CD1c-positive myeloid dendritic cell (primary cell): Measurements from ENCODE around the gene SLC12A1.
"Not testable (repeated sequence)": the region's sequence is repeated elsewhere in the genome, so short reads cannot be mapped to it uniquely, and the experiment has no call there.

Experiments
- DNase-seq: peaks from one replicate; pipeline ENCODE4 v3.0.0-alpha.2; 2016; ENCODE audit errors: extremely low spot score

The SLC12A1 gene

DNA sequence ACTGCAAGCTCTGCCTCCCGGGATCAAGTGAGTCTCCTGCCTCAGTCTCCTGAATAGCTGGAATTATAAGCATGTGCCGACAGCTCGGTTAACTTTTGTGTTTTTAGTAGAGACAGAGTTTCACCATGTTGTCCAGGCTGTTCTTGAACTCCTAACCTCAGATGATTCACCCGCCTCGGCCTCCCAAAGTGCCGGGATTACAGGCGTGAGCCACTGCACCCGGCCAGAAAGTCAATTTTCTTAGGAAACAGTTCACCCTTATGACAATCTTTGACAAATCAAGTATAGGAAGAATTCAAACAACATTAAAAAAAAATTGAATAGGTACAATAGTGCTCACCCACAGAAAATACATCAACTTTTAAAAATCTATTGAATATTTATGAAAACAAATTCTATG lies 101.5 kb downstream of the SLC12A1 start:
- no peak for DNase-seq

GRCh38 chr15:48309740-48310139 lies 103.6 kb downstream of the SLC12A1 start:
- DNase-seq = no peak

DNA sequence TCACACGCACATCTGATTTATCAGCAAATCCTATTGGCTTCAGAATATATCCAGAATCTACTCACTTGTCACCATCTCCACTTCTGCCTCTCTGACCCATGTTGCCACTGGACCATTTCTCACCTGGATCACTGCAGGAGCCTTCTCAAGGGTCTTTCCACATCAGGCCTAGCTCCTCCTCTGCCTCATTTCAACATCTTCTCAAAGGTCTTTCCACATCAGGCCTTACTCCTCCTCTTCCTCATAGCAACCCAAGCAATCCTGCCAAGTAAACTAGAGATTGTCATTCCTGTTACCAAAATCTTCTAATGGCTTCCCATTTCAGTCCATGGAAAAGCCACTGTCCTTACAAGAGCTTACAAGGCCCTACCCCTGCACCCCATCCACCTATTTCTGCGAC lies 107.1 kb downstream of the SLC12A1 start:
- peak; percentile 21 for DNase-seq

GRCh38 chr15:48315041-48315440 lies 108.9 kb downstream of the SLC12A1 start:
- DNase-seq = no peak

GRCh38 chr15:48317221-48317620 lies 111.1 kb downstream of the SLC12A1 start:
- no peak for DNase-seq

DNA sequence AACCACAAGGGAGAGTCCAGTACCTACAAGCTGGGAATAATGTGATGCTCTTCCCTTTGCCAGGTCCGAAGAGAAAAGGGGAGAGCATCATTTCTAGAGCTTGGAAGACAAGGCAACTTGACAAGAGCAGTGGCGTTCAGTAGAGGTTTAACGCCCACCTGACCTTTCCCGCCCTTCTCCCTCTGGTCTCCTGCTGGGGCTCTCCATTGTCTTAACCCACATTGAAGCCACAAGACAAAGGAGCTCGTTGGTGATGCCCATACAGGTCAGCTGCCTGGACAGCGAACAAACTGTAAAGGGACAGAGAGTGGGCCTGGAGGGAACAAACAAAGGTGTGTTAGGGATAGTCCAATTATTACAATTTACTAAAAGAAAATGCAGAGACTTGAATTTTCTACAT lies 112.0 kb downstream of the SLC12A1 start:
- DNase-seq = no peak

- DNase-seq = no peak
Observed at GRCh38 chr15:48323294-48323693, 117.2 kb downstream of the SLC12A1 start.

GRCh38 chr15:48324949-48325348 lies 118.8 kb downstream of the SLC12A1 start:
- DNase-seq = no peak

- no peak for DNase-seq
Observed at GRCh38 chr15:48325400-48325799, 119.3 kb downstream of the SLC12A1 start.

- not testable (repeated sequence) for DNase-seq
Observed at GRCh38 chr15:48326180-48326579, 120.1 kb downstream of the SLC12A1 start.

GRCh38 chr15:48330105-48330785 lies 124.1 kb downstream of the SLC12A1 start:
- no peak for DNase-seq

- peak; percentile 84 for DNase-seq
Observed at GRCh38 chr15:48330855-48331795, 125.0 kb downstream of the SLC12A1 start, which contains the start of gene DUT. TSS of gene DUT (plus strand) at chr15:48331429. CDS start at chr15:48331516, 87 bp downstream.

- peak; percentile 67 for DNase-seq
Observed at GRCh38 chr15:48331796-48332641, 125.9 kb downstream of the SLC12A1 start.

DNA sequence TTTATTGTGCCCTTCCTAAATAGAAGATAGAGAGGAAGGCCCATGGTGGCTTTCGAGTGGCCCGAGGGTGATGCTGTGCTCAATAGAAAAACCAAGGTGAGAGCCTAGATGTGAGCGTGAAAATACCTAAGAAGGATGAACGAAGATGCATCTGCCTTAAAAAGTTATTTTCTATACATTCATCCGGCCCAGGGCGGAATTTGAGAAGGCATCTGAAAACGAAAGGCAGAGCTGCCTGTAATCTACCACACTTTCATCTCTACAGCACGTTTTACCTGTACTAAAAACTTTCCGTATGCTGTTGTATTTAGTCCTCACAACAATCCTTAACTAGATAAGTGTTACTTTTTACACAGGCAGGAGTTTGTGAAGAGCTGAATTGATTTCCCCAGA lies 126.5 kb downstream of the SLC12A1 start:
- no peak for DNase-seq

GRCh38 chr15:48333540-48333939 lies 127.4 kb downstream of the SLC12A1 start:
- DNase-seq = no peak

- no peak for DNase-seq
Observed at GRCh38 chr15:48334260-48334659, 128.2 kb downstream of the SLC12A1 start.

DNA sequence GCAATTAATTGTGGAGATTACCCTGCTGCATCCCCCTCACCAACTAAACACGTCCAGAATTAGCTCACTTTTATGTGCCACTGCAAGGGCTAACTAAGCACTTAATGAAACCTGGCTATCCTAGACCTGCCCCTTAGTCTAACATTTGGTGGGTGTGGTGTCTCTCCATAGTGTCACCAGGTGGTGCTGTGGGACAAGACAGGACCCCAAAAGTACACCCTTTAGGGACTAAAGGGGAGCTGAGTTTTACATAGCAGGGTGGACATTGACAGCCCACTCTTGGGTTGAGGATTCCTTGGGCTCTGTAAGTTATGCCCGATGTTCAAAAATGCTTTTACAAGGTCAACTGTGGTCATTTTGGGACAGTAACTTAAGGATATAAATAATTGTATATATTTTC lies 130.8 kb downstream of the SLC12A1 start:
- DNase-seq = no peak

GRCh38 chr15:48337607-48338006 lies 131.5 kb downstream of the SLC12A1 start:
- no peak for DNase-seq

- DNase-seq = no peak
Observed at GRCh38 chr15:48340111-48340510, 134.0 kb downstream of the SLC12A1 start.

GRCh38 chr15:48343865-48344264 lies 137.8 kb downstream of the SLC12A1 start:
- no peak for DNase-seq

DNA sequence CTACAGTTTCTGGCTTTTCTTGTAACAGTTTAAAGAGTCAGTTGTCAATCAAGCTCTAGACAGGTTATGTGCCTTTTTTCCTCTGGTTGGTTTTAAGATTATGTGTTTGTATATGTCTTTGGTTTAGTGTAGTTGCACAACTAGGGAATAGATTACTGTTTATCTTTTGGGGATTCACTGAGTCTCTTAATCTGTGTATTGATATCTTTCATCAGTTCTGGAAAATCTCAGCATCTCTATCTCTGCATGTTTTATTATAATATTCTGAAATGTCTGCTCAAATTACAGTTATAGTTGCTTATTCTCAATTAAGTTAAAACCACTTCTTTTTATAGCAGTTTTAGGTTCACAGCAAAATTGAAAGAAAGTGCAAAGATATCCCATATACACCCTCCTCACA lies 139.4 kb downstream of the SLC12A1 start:
- DNase-seq = no peak

DNA sequence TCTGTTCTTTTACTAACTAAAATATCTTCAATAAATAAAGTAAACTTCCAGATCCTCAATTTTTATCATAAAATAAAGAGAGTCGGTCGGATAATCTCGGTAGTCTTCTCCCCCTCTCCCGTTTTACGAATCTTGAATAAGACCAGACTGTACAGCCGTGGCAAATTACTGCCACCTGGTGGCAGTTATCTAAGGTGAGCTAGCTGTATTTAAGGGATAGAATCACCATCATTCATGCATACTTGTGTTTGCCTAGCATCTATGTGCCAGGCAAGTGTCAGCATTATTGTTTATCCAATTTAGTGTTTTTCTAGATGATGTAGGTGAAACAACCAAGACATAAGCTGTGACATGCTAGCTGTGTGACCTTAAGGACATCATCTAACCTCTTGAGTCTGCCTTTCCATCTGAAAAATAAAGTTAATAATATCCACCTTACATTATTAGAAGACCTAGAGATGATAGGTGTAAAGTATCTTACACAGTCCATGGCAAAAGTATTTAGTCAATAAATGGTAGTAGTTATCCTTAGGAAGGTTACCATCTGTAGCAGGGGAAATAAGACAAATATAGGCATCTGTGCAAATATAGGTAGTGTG lies 146.5 kb downstream of the SLC12A1 start:
- peak; percentile 59 for DNase-seq
